Colonic mucosa (tissue), 4 donors: ENCODE measurements around the gene CARD8. TPM values are rescaled to one million over a fixed set of nuclear protein-coding genes. Genes with fewer than 3 reads are reported as not detected.

Experiments
- DNase-seq: peaks from one replicate; pipeline ENCODE4 v3.0.0-alpha.2; 2020
- H3K27ac ChIP-seq: fragments of 200-600 bp; one replicate; pipeline ENCODE4 v1.8.0; 2021
- H3K27me3 ChIP-seq: fragments of 200-600 bp; one replicate; pipeline ENCODE4 v1.8.0; 2021
- H3K36me3 ChIP-seq: fragments of 200-600 bp; one replicate; pipeline ENCODE4 v1.8.0; 2021
- H3K4me1 ChIP-seq: fragments of 200-600 bp; one replicate; pipeline ENCODE4 v1.8.0; 2021; ENCODE audit warnings: mild to moderate bottlenecking
- H3K4me3 ChIP-seq: fragments of 200-600 bp; one replicate; pipeline ENCODE4 v1.8.0; 2021
- H3K9ac ChIP-seq, 2 donors: one replicate each; pipeline ENCODE4 v1.7.0; 2013; ENCODE audit warnings: control low read depth in 2 of 2, low read depth in 2 of 2, low read length in 2 of 2
- H3K9me3 ChIP-seq: fragments of 200-600 bp; one replicate; pipeline ENCODE4 v1.8.0; 2021
- intact Hi-C: fragments of 100-400 bp; cut with DNase I; formaldehyde crosslinking; loops from one replicate; pipeline ENCODE4 v1.14.1; 2022
- total RNA-seq, 2 donors: library from RNA; stranded (reverse); fragmentation: NEBNext Ultra II Directional in 1 of 2; extraction: Animal tissue kit (Norgen Biotek cat#: 25700) in 1 of 2; gene quantifications; one replicate each; pipeline ENCODE4 v1.2.1, GENCODE V29; 2021
- TF ChIP-seq, protein P1 (sequence below): fragments of 200-600 bp; IDR thresholded peaks from one replicate; pipeline ENCODE4 v1.8.0; 2022; ENCODE audit warnings: antibody characterized with exemption, mild to moderate bottlenecking
- donor health status: healthy.
- donor health status: DM: no; HTN: no; CAD: no.
- donor health status: DM: no; HTN: no; CAD: no.

The CARD8 gene
- total RNA-seq, 2 donors from 2014 or later: 17.9 to 20.3 TPM

DNA sequence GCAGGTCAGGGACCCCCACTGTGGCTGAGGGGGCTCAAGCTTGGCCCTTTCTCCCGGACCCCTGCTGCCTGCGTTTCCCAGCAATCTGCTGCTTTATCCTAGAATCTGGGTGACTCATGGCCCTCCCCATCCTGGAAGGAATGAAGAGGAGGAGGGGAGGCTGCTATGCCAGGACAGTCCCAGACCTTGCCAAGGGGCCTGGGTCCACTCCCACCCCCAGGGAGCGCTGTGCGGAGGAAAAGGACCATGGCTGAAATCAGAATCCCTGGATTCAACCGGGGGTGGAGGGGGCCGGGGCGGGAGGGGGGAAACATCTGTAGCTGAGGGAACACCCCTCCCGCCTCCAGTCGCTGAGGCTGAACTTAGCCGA lies 34.7 kb upstream of the CARD8 start:
- no peak for DNase-seq
- intact Hi-C loops: no loop called here
- H3K4me3 ChIP-seq: peak overlapping the region; percentile 41
- H3K27ac ChIP-seq: no peak overlapping the region
- H3K9me3 ChIP-seq: no peaks in the 10 kb centered on the region
- no peaks in the 10 kb centered on the region for H3K27me3 ChIP-seq
- H3K9ac ChIP-seq: no peak overlapping the region
- peaks cover 4% of the 10 kb centered on the region for H3K4me1 ChIP-seq
- TF ChIP-seq, protein P1, sequence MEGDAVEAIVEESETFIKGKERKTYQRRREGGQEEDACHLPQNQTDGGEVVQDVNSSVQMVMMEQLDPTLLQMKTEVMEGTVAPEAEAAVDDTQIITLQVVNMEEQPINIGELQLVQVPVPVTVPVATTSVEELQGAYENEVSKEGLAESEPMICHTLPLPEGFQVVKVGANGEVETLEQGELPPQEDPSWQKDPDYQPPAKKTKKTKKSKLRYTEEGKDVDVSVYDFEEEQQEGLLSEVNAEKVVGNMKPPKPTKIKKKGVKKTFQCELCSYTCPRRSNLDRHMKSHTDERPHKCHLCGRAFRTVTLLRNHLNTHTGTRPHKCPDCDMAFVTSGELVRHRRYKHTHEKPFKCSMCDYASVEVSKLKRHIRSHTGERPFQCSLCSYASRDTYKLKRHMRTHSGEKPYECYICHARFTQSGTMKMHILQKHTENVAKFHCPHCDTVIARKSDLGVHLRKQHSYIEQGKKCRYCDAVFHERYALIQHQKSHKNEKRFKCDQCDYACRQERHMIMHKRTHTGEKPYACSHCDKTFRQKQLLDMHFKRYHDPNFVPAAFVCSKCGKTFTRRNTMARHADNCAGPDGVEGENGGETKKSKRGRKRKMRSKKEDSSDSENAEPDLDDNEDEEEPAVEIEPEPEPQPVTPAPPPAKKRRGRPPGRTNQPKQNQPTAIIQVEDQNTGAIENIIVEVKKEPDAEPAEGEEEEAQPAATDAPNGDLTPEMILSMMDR: no peak
- no peaks in the 10 kb centered on the region for H3K36me3 ChIP-seq

DNA sequence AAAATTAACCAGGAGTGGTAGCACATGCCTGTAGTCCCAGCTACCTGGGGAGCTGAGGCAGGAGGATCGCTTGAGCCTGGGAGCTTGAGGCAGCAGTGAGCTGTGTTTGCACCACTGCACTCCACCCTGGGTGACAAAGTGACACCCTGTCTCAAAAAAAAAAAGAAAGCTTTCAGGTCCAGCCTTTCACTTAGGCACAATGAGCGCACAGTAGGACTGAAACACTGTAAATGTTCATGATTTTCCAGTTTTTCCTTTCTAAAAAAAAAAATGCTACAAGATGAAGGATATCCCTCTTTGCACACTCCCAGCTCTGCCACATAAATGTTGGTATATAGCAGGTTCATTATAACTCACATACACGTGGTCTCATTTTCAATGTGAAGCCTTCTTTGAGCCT lies 32.0 kb upstream of the CARD8 start:
- no peaks in the 10 kb centered on the region for H3K27me3 ChIP-seq
- no peaks in the 10 kb centered on the region for H3K36me3 ChIP-seq
- H3K4me3 ChIP-seq: no peak overlapping the region
- no peak for DNase-seq
- no peak overlapping the region for H3K27ac ChIP-seq
- no peak overlapping the region for H3K9ac ChIP-seq
- intact Hi-C loops: no loop called here
- peaks cover 4% of the 10 kb centered on the region for H3K4me1 ChIP-seq
- no peaks in the 10 kb centered on the region for H3K9me3 ChIP-seq
- TF ChIP-seq, protein P1: no peak

DNA sequence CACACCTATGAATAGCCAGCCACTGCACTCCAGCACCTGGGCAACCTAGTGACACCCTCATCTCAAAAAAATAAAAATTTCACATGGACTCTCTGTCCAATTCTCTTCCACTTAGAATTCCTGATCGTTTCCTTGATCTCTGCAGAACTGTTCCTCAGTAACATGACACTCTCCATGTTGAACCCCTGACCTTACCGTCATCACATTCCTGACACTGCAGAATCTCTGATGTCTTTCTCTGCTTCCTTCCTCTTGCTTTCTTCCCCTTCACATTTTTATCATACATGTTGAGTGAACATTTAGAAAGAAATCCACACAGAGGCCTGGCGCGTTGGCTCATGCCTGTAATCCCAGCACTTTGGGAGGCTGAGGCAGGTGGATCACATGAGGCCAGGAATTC lies 29.2 kb upstream of the CARD8 start:
- DNase-seq: no peak
- Histone ChIP-seq H3K9me3 (no peaks in the 10 kb centered on the region), H3K4me3 (no peak overlapping the region), H3K27me3 (no peaks in the 10 kb centered on the region), H3K36me3 (no peaks in the 10 kb centered on the region), H3K27ac (no peak overlapping the region), H3K4me1 (no peaks in the 10 kb centered on the region), H3K9ac (no peak overlapping the region)
- TF ChIP-seq, protein P1: no peak
- intact Hi-C loops: no loop called here

DNA sequence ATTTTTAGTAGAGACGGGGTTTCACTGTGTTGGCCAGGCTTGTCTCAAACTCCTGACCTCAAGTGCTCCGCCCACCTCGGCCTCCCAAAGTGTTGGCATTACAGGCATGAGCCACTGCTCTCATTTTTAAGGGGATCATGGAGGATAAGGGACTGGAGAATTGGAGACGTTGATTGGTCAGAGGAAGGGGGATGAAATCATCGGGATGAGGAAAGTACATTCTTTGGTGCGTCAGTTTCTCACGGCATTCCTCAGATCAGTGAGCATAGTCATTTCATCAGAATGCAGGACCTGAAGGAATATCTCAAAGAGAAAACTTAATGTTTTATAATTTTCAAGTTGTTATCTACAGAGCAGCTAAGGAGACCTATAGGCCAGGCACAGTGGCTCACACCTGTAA lies 28.2 kb upstream of the CARD8 start:
- no peak for DNase-seq
- H3K27me3 ChIP-seq: no peaks in the 10 kb centered on the region
- no peaks in the 10 kb centered on the region for H3K36me3 ChIP-seq
- no peak overlapping the region for H3K4me3 ChIP-seq
- H3K9ac ChIP-seq: no peak overlapping the region
- no peak overlapping the region for H3K27ac ChIP-seq
- H3K9me3 ChIP-seq: no peaks in the 10 kb centered on the region
- TF ChIP-seq, protein P1: no peak
- intact Hi-C loops: no loop called here
- H3K4me1 ChIP-seq: no peaks in the 10 kb centered on the region

DNA sequence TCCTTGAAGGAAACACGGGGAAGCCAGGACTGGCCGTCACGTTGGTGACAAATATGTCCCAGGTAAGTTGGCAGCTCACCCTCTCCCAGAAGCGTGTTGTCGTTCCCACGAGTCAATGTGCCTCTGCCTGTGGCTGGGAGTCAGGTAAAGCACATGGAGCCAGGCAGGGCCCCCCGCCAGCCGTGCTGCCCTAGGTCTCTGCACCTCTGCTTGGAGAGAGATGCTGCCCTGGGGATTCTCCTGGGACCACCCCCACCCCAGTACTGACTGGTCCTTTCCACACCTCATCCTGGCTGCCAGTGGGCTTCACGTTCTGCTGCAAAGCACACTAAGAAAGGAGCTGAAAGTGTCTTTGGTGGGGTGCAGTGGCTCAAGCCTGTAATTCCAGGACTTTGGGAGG lies 24.0 kb upstream of the CARD8 start:
- no peaks in the 10 kb centered on the region for H3K4me1 ChIP-seq
- H3K27me3 ChIP-seq: no peaks in the 10 kb centered on the region
- DNase-seq: no peak
- H3K9ac ChIP-seq: no peak overlapping the region
- no peaks in the 10 kb centered on the region for H3K36me3 ChIP-seq
- H3K4me3 ChIP-seq: no peak overlapping the region
- TF ChIP-seq, protein P1: no peak
- no peak overlapping the region for H3K27ac ChIP-seq
- H3K9me3 ChIP-seq: no peaks in the 10 kb centered on the region
- intact Hi-C loops: no loop called here

DNA sequence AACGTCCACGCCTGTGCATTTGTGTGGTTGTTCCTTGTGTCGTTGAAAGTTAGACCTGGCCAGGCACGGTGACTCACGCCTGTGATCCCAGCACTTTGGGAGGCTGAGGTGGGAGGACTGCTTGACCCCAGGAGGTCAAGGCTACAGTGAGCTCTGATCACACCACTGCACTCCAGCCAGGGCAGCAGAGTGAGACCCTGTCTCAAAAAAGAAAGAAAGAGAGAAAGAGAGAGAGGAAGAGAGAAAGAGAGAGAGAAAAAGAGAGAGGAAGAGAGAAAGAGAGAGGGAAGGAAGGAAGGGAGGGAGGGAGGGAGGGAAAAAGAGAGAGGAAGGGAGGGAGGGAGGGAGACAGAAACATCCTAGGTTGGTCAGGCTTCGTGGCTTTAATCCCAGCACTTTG lies 19.2 kb upstream of the CARD8 start:
- H3K27ac ChIP-seq: no peak overlapping the region
- H3K4me1 ChIP-seq: no peaks in the 10 kb centered on the region
- H3K36me3 ChIP-seq: no peaks in the 10 kb centered on the region
- no peaks in the 10 kb centered on the region for H3K27me3 ChIP-seq
- H3K4me3 ChIP-seq: no peak overlapping the region
- no peak for DNase-seq
- no peak overlapping the region for H3K9ac ChIP-seq
- intact Hi-C loops: no loop called here
- no peaks in the 10 kb centered on the region for H3K9me3 ChIP-seq
- TF ChIP-seq, protein P1: no peak
